SK-N-SH treated with all-trans-retinoic acid at 6 μM for 48 hours (cell line): ENCODE data around the gene BACE1-AS.

Experiments
- CREB5 ChIP-seq: fragments of 250-450 bp; sonication (Bioruptor Pico); IDR thresholded peaks from 2 replicates; pipeline ENCODE4 v1.5.1; 2020; ENCODE audit warnings: low read depth, mild to moderate bottlenecking, moderate library complexity
- ESRRG ChIP-seq: fragments of 250-450 bp; sonication (Bioruptor Pico); IDR thresholded peaks from 2 replicates; pipeline ENCODE4 v1.6.1; 2021; ENCODE audit warnings: mild to moderate bottlenecking
- GLIS3 ChIP-seq: fragments of 250-450 bp; sonication (Bioruptor Pico); IDR thresholded peaks from 2 replicates; pipeline ENCODE4 v1.5.0; 2020; ENCODE audit warnings: mild to moderate bottlenecking, moderate library complexity
- SNAI2 ChIP-seq: fragments of 250-450 bp; sonication (Bioruptor Pico); IDR thresholded peaks from 2 replicates; pipeline ENCODE4 v1.5.0; 2020; ENCODE audit warnings: mild to moderate bottlenecking, moderate library complexity
- TSHZ2 ChIP-seq: fragments of 250-450 bp; sonication (Bioruptor Pico); IDR thresholded peaks from 2 replicates; pipeline ENCODE4 v1.5.0; 2020; ENCODE audit warnings: mild to moderate bottlenecking, moderate library complexity
- ZC3H10 ChIP-seq: fragments of 250-450 bp; sonication (Bioruptor Pico); IDR thresholded peaks from 2 replicates; pipeline ENCODE4 v1.5.1; 2021; ENCODE audit warnings: mild to moderate bottlenecking, moderate library complexity
- ZNF565 ChIP-seq: fragments of 450-650 bp; formaldehyde crosslinking; conservative IDR thresholded peaks from 2 replicates; pipeline ENCODE4 v1.5.0; 2020; ENCODE audit warnings: low read depth, mild to moderate bottlenecking, moderate library complexity
- TF ChIP-seq, protein P1 (sequence below): fragments of 250-450 bp; sonication (Bioruptor Pico); IDR thresholded peaks from 2 replicates; pipeline ENCODE4 v1.8.0; 2020; ENCODE audit warnings: mild to moderate bottlenecking, moderate library complexity, borderline replicate concordance
- TF ChIP-seq, protein P2 (sequence below): fragments of 250-450 bp; sonication (Bioruptor Pico); IDR thresholded peaks from 2 replicates; pipeline ENCODE4 v1.5.1; 2021; ENCODE audit warnings: mild to moderate bottlenecking, moderate library complexity
- TF ChIP-seq, protein P3 (sequence below): fragments of 250-450 bp; sonication (Bioruptor Pico); IDR thresholded peaks from 2 replicates; pipeline ENCODE4 v1.8.0; 2021; ENCODE audit warnings: low read depth, mild to moderate bottlenecking, moderate library complexity, borderline replicate concordance

GRCh38 chr11:117302228-117302627 is 11.1 kb downstream of the BACE1-AS start:
- TF ChIP-seq CREB5 (CRISPR knock-in tag) (no peak), ESRRG (CRISPR knock-in tag) (no peak), ZC3H10 (no peak), GLIS3 (no peak), SNAI2 (no peak), ZNF565 (CRISPR knock-in tag) (no peak), TSHZ2 (CRISPR knock-in tag) (no peak)
- TF ChIP-seq, protein P1, sequence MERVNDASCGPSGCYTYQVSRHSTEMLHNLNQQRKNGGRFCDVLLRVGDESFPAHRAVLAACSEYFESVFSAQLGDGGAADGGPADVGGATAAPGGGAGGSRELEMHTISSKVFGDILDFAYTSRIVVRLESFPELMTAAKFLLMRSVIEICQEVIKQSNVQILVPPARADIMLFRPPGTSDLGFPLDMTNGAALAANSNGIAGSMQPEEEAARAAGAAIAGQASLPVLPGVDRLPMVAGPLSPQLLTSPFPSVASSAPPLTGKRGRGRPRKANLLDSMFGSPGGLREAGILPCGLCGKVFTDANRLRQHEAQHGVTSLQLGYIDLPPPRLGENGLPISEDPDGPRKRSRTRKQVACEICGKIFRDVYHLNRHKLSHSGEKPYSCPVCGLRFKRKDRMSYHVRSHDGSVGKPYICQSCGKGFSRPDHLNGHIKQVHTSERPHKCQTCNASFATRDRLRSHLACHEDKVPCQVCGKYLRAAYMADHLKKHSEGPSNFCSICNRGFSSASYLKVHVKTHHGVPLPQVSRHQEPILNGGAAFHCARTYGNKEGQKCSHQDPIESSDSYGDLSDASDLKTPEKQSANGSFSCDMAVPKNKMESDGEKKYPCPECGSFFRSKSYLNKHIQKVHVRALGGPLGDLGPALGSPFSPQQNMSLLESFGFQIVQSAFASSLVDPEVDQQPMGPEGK (CRISPR knock-in tag) = no peak
- TF ChIP-seq, protein P2, sequence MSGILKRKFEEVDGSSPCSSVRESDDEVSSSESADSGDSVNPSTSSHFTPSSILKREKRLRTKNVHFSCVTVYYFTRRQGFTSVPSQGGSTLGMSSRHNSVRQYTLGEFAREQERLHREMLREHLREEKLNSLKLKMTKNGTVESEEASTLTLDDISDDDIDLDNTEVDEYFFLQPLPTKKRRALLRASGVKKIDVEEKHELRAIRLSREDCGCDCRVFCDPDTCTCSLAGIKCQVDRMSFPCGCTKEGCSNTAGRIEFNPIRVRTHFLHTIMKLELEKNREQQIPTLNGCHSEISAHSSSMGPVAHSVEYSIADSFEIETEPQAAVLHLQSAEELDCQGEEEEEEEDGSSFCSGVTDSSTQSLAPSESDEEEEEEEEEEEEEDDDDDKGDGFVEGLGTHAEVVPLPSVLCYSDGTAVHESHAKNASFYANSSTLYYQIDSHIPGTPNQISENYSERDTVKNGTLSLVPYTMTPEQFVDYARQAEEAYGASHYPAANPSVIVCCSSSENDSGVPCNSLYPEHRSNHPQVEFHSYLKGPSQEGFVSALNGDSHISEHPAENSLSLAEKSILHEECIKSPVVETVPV (CRISPR knock-in tag) = no peak
- TF ChIP-seq, protein P3, sequence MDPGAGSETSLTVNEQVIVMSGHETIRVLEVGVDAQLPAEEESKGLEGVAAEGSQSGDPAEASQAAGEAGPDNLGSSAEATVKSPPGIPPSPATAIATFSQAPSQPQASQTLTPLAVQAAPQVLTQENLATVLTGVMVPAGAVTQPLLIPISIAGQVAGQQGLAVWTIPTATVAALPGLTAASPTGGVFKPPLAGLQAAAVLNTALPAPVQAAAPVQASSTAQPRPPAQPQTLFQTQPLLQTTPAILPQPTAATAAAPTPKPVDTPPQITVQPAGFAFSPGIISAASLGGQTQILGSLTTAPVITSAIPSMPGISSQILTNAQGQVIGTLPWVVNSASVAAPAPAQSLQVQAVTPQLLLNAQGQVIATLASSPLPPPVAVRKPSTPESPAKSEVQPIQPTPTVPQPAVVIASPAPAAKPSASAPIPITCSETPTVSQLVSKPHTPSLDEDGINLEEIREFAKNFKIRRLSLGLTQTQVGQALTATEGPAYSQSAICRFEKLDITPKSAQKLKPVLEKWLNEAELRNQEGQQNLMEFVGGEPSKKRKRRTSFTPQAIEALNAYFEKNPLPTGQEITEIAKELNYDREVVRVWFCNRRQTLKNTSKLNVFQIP (CRISPR knock-in tag) = no peak
